ENCODE data around the gene TMEM212. TPM values are rescaled to one million over a fixed set of nuclear protein-coding genes. Genes with fewer than 3 reads are reported as not detected.

TMEM212 gene
- total and polyA plus RNA-seq, 2 donors (not counting 3 experiments of a cell fraction or from before 2014, with no cell fraction given): not detected

DNA sequence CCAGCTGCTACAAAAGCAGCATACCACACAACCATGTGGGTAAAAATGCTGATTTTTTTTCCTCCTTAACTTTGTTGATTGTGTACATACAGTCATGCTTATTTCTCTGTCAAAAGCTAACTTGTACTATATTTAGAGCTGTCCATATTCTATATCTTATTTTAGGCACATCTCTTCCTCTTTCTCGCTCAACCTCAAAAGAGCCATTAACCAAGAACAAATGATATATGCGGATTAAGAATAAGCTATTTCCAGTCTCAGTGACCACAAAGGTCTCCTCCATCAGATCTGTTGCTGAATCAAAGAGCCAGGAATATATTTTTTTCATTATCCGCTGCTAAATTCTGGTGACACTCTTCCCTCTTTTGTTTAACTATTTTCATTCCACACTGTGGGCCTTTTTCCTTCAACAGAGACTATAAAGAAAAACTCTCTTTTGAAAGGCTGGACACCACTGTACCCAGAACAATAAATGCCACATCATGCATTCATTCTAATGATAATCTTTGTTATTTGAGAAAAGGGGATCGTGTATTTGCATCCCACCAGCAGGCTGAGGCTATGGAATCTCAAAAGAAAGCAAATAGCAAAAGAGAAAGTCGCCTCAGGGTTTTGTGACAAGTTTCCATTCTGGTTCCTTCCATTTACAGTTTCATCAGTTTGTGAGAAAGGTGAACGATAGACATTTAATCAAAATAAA lies 8.0 kb downstream of the TMEM212 start:
- Histone ChIP-seq H3K9me3 (replicated peaks; ENCODE audit: control insufficient read depth, insufficient read depth, low read length) (no peaks in the 10 kb centered on the region), H3K27me3 (ENCODE audit: control insufficient read depth in 2 of 2, insufficient read depth in 2 of 2, low read length in 2 of 2) (no peaks in the 10 kb centered on the region), H4K20me1 (replicated peaks; ENCODE audit: control insufficient read depth, extremely low read depth, insufficient read depth, low read length) (no peaks in the 10 kb centered on the region), H2AFZ (ENCODE audit: low read depth, low read length) (no peak overlapping the region), H3K4me1 (ENCODE audit: control insufficient read depth, extremely low read depth, insufficient read depth, low read length) (peaks cover 30% of the 10 kb centered on the region), H3K9me1 (replicated peaks; ENCODE audit: control insufficient read depth, extremely low read depth, insufficient read depth, low read length) (no peaks in the 10 kb centered on the region), H3K4me2 (ENCODE audit: insufficient read depth, low read length) (peak overlapping the region; percentile 57), H3K4me3 (replicated peaks in 1 of 3; ENCODE audit: insufficient read depth in 1 of 3, low read depth in 1 of 3, low read length in 3 of 3) (no peak overlapping the region), H3K36me3 (ENCODE audit: control insufficient read depth in 2 of 2, extremely low read depth in 1 of 2, insufficient read depth in 2 of 2, low read length in 2 of 2) (no peaks in the 10 kb centered on the region), H3K9ac (replicated peaks; ENCODE audit: extremely low read depth, insufficient read depth, low read length) (peak overlapping the region; percentile 66), H3K27ac (ENCODE audit: insufficient read depth, low read depth, low read length) (peak overlapping the region; percentile 90), H3K79me2 (ENCODE audit: control insufficient read depth, insufficient read depth, low read length) (no peaks in the 10 kb centered on the region)
- POLR2A ChIA-PET: no interaction called here
- no peak for DNase-seq (ENCODE audit: low read depth, low spot score)
- TF ChIP-seq EZH2 (IDR thresholded peaks at IDR 0.05; ENCODE audit: borderline replicate concordance, low read depth, low read length, severe bottlenecking): no peak
- TF ChIP-seq FOS (IDR thresholded peaks at IDR 0.05; ENCODE audit: borderline replicate concordance, insufficient read depth, low read length): no peak
- no peak for TF ChIP-seq MYC (IDR thresholded peaks at IDR 0.05; ENCODE audit: low read depth, low read length)
- no peak for TF ChIP-seq JUN (IDR thresholded peaks at IDR 0.05; ENCODE audit: borderline replicate concordance, insufficient read depth, insufficient read length, low read depth)
- no peak for TF ChIP-seq MAX (IDR thresholded peaks at IDR 0.05; ENCODE audit: insufficient read depth, insufficient read length)
- no peak for FAIRE-seq
- intact Hi-C loops (cut with micrococcal nuclease) (loop anchor here (1.0 kb wide), 2 partner anchors 8 to 12 kb away; partner anchors contain the start of gene TMEM212), dilution Hi-C loops (cut with MboI; ENCODE audit: extremely low pct_ligation_motif_present, low sequenced_read_pairs) (no loop called here)
- CTCF ChIA-PET: interaction anchor here (0.9 to 2.6 kb wide), 4 partner anchors 10 to 22 kb away, joined by 3 to 12 read pairs (median 7); no protein-coding TSS in a partner anchor
- BruUV-seq (replicated peaks): TSS peak; percentile 99

GRCh38 chr3:171851660-171852058 lies 8.5 kb downstream of the TMEM212 start:
- Histone ChIP-seq H3K9me3 (replicated peaks; ENCODE audit: control insufficient read depth, insufficient read depth, low read length) (no peaks in the 10 kb centered on the region), H4K20me1 (replicated peaks; ENCODE audit: control insufficient read depth, extremely low read depth, insufficient read depth, low read length) (no peaks in the 10 kb centered on the region), H3K79me2 (ENCODE audit: control insufficient read depth, insufficient read depth, low read length) (no peaks in the 10 kb centered on the region), H3K4me3 (replicated peaks in 1 of 3; ENCODE audit: insufficient read depth in 1 of 3, low read depth in 1 of 3, low read length in 3 of 3) (no peak overlapping the region), H2AFZ (ENCODE audit: low read depth, low read length) (no peak overlapping the region), H3K4me1 (ENCODE audit: control insufficient read depth, extremely low read depth, insufficient read depth, low read length) (peaks cover 25% of the 10 kb centered on the region), H3K9ac (replicated peaks; ENCODE audit: extremely low read depth, insufficient read depth, low read length) (peak overlapping the region; percentile 66), H3K27ac (ENCODE audit: insufficient read depth, low read depth, low read length) (peak overlapping the region; percentile 90), H3K9me1 (replicated peaks; ENCODE audit: control insufficient read depth, extremely low read depth, insufficient read depth, low read length) (no peaks in the 10 kb centered on the region), H3K36me3 (ENCODE audit: control insufficient read depth in 2 of 2, extremely low read depth in 1 of 2, insufficient read depth in 2 of 2, low read length in 2 of 2) (no peaks in the 10 kb centered on the region), H3K27me3 (ENCODE audit: control insufficient read depth in 2 of 2, insufficient read depth in 2 of 2, low read length in 2 of 2) (no peaks in the 10 kb centered on the region), H3K4me2 (ENCODE audit: insufficient read depth, low read length) (peak overlapping the region; percentile 57)
- ChIA-PET POLR2A (no interaction called here), CTCF (interaction anchor here (0.9 to 2.0 kb wide), 3 partner anchors 9 to 23 kb away, joined by 3 to 10 read pairs (median 4); no protein-coding TSS in a partner anchor)
- no peak for TF ChIP-seq EZH2 (IDR thresholded peaks at IDR 0.05; ENCODE audit: borderline replicate concordance, low read depth, low read length, severe bottlenecking)
- no peak for TF ChIP-seq MAX (IDR thresholded peaks at IDR 0.05; ENCODE audit: insufficient read depth, insufficient read length)
- TF ChIP-seq POLR2A (IDR thresholded peaks at IDR 0.05; ENCODE audit: low read depth, low read length): peak; percentile 49
- no peak for TF ChIP-seq CTCF (IDR thresholded peaks at IDR 0.05; ENCODE audit: extremely low read depth in 1 of 2, insufficient read depth in 1 of 2, low read depth in 1 of 2, low read length in 2 of 2)
- peak; percentile 71 for TF ChIP-seq POLR2AphosphoS5 (IDR thresholded peaks at IDR 0.05; ENCODE audit: insufficient read depth, low read depth, low read length)
- peak; percentile 97 for TF ChIP-seq FOS (IDR thresholded peaks at IDR 0.05; ENCODE audit: borderline replicate concordance, insufficient read depth, low read length)
- peak; percentile 98 for TF ChIP-seq JUN (IDR thresholded peaks at IDR 0.05; ENCODE audit: borderline replicate concordance, insufficient read depth, insufficient read length, low read depth)
- peak; percentile 64 for TF ChIP-seq GATA2 (IDR thresholded peaks at IDR 0.05; ENCODE audit: insufficient read depth, insufficient read length, low read depth, low read length)
- TF ChIP-seq MYC (IDR thresholded peaks at IDR 0.05; ENCODE audit: low read depth, low read length): no peak
- peak; percentile 98 for DNase-seq (ENCODE audit: low read depth, low spot score)
- intact Hi-C loops (cut with micrococcal nuclease) (loop anchor here (1.0 kb wide), 2 partner anchors 8 to 12 kb away; partner anchors contain the start of gene TMEM212), dilution Hi-C loops (cut with MboI; ENCODE audit: extremely low pct_ligation_motif_present, low sequenced_read_pairs) (no loop called here)
- no TSS peak for BruUV-seq (replicated peaks)
- peak; percentile 93 for FAIRE-seq

Measured in endothelial cell of umbilical vein (primary cell).